SK-N-SH (cell line): Measurements from ENCODE around the gene SPINT3. TPM values are rescaled to one million over a fixed set of nuclear protein-coding genes. Genes with fewer than 3 reads are reported as not detected.

Source experiments
- CTCF ChIA-PET: fragments of 300-600, 350-600 bp; formaldehyde crosslinking; extraction: SDS; loops from one replicate; lab custom pipeline; 2021; lab: Yijun Ruan, JAX
- POLR2A ChIA-PET: fragments of 350-600 bp; sonication (Branson Sonifier 250); formaldehyde crosslinking; extraction: SDS; loops from one replicate; lab custom pipeline; 2020; ENCODE audit warnings: antibody characterized with exemption, inconsistent platforms; lab: Yijun Ruan, JAX
- DNase-seq: peaks from one replicate; pipeline ENCODE4 v3.0.0; 2012
- H2AFZ ChIP-seq: fragments of 200-600 bp; sonication (generic); 2 replicates; pipeline ENCODE4 v1.8.1; 2016; ENCODE audit warnings: antibody characterized with exemption, mild to moderate bottlenecking, low read depth
- H3F3A ChIP-seq: fragments of 200-600 bp; sonication (generic); replicated peaks from 2 replicates; pipeline ENCODE3; 2016; ENCODE audit warnings: antibody characterized with exemption, mild to moderate bottlenecking; ENCODE audit not compliant: insufficient read depth
- H3K27ac ChIP-seq, 2 experiments: fragments of 200-500 bp in 1 of 2; fragments of 200-600 bp in 1 of 2; sonication (Bioruptor generic) in 1 of 2; sonication (generic), shearing (Covaris generic) in 1 of 2; 2 replicates each; pipeline versions ENCODE4 v1.5.1 to v1.6.1; 2014 to 2016; ENCODE audit warnings: low read depth in 2 of 2, inconsistent platforms in 1 of 2, low read length in 1 of 2, mild to moderate bottlenecking in 1 of 2, mixed read lengths in 1 of 2
- H3K27me3 ChIP-seq: fragments of 200-600 bp; sonication (generic), shearing (Covaris generic); 2 replicates; pipeline ENCODE4 v1.6.1; 2016; ENCODE audit warnings: mixed run types; ENCODE audit not compliant: insufficient read depth
- H3K36me3 ChIP-seq, 2 experiments: fragments of 200-500 bp in 1 of 2; fragments of 200-600 bp in 1 of 2; sonication (Bioruptor generic) in 1 of 2; sonication (generic) in 1 of 2; replicated peaks in 1 of 2; 2 replicates each; pipeline versions ENCODE3 to v1.5.1; 2014 to 2016; ENCODE audit warnings: low read length in 1 of 2, mild to moderate bottlenecking in 1 of 2; ENCODE audit not compliant: insufficient read depth in 2 of 2, control insufficient read depth in 1 of 2
- H3K4me1 ChIP-seq, 2 experiments: fragments of 200-500 bp in 1 of 2; fragments of 200-600 bp in 1 of 2; sonication (Bioruptor generic) in 1 of 2; sonication (generic), shearing (Covaris generic) in 1 of 2; 2 replicates each; pipeline versions ENCODE4 v1.5.1 to v1.6.1; 2014 to 2016; ENCODE audit warnings: low read depth in 1 of 2, low read length in 1 of 2, mixed run types in 1 of 2; ENCODE audit not compliant: insufficient read depth in 2 of 2, control insufficient read depth in 1 of 2
- H3K4me2 ChIP-seq: fragments of 200-600 bp; sonication (generic), shearing (Covaris generic); 2 replicates; pipeline ENCODE4 v1.6.1; 2017; ENCODE audit warnings: mixed run types
- H3K4me3 ChIP-seq, 2 experiments: fragments of 200-500 bp in 1 of 2; fragments of 200-600 bp in 1 of 2; sonication (Bioruptor generic) in 1 of 2; sonication (generic), shearing (Covaris generic) in 1 of 2; 2 replicates each; pipeline versions ENCODE4 v1.5.1 to v1.8.1; 2014 to 2016; ENCODE audit warnings: low read depth in 2 of 2, inconsistent platforms in 1 of 2, low read length in 1 of 2, mild to moderate bottlenecking in 1 of 2, mixed read lengths in 1 of 2, moderate library complexity in 1 of 2
- H3K79me2 ChIP-seq: fragments of 200-600 bp; sonication (generic); 2 replicates; pipeline ENCODE4 v1.8.1; 2017; ENCODE audit warnings: mild to moderate bottlenecking; ENCODE audit not compliant: insufficient read depth
- H3K9ac ChIP-seq: fragments of 200-600 bp; sonication (generic); 2 replicates; pipeline ENCODE4 v1.6.1; 2017; ENCODE audit warnings: mixed run types
- H3K9me2 ChIP-seq: fragments of 200-600 bp; sonication (generic); 2 replicates; pipeline ENCODE4 v1.6.1; 2017; ENCODE audit warnings: mixed run types
- H3K9me3 ChIP-seq: fragments of 200-600 bp; sonication (generic); 2 replicates; pipeline ENCODE4 v1.6.1; 2017; ENCODE audit warnings: mixed run types, mild to moderate bottlenecking, moderate library complexity
- H4K20me1 ChIP-seq: fragments of 200-600 bp; sonication (generic); 2 replicates; pipeline ENCODE4 v1.6.1; 2017; ENCODE audit warnings: mild to moderate bottlenecking, mixed run types; ENCODE audit not compliant: insufficient read depth
- GABPA ChIP-seq: IDR thresholded peaks from 2 replicates; pipeline ENCODE4 v1.4.0; 2012; ENCODE audit warnings: low read depth, mild to moderate bottlenecking
- GATA2 ChIP-seq: sonication (generic); formaldehyde crosslinking; IDR thresholded peaks from 2 replicates; pipeline ENCODE4 v1.5.0; 2020; ENCODE audit warnings: mild to moderate bottlenecking, missing genetic modification reagents
- MEF2A ChIP-seq: IDR thresholded peaks from 2 replicates; pipeline ENCODE4 v1.4.0; 2012; ENCODE audit warnings: low read depth, borderline replicate concordance
- NFIC ChIP-seq: IDR thresholded peaks from 2 replicates; pipeline ENCODE4 v1.4.0; 2012; ENCODE audit warnings: borderline replicate concordance
- POLR2AphosphoS5 ChIP-seq: IDR thresholded peaks from 2 replicates; pipeline ENCODE4 v1.6.1; 2012; ENCODE audit warnings: low read depth, low read length
- RFX5 ChIP-seq: IDR thresholded peaks from 2 replicates; pipeline ENCODE4 v1.6.1; 2012; ENCODE audit warnings: mild to moderate bottlenecking, improper control_type of control experiment, low read length
- RXRA ChIP-seq: IDR thresholded peaks from 2 replicates; pipeline ENCODE4 v1.4.0; 2012; ENCODE audit warnings: low read depth, mild to moderate bottlenecking, borderline replicate concordance
- TAF1 ChIP-seq: IDR thresholded peaks from 2 replicates; pipeline ENCODE4 v1.6.1; 2012; ENCODE audit warnings: low read depth, mild to moderate bottlenecking, low read length, moderate library complexity, borderline replicate concordance
- TEAD4 ChIP-seq: IDR thresholded peaks from 2 replicates; pipeline ENCODE4 v1.4.0; 2012; ENCODE audit warnings: mild to moderate bottlenecking, borderline replicate concordance; ENCODE audit not compliant: insufficient read depth
- YY1 ChIP-seq: IDR thresholded peaks from 2 replicates; pipeline ENCODE4 v1.4.0; 2012; ENCODE audit warnings: low read depth, mild to moderate bottlenecking
- WGBS: methylation state at CpG from one replicate; pipeline ENCODE4 v1.1.6; 2017; ENCODE audit warnings: low lambda C conversion rate; 5-methylcytosine and 5-hydroxymethylcytosine counted together
- polyA plus RNA-seq, 3 experiments: library from polyadenylated mRNA; depleted of rRNA; stranded (reverse); fragments of >200 nt; gene quantifications; 2 replicates each; pipeline ENCODE4 v1.2.3, GENCODE V29; 2012
- TF ChIP-seq, protein P1 (sequence below): fragments of 150-350 bp; IDR thresholded peaks from 2 replicates; pipeline ENCODE4 v1.6.1; 2017; ENCODE audit warnings: antibody characterized with exemption, low read length, low read depth, borderline replicate concordance
- TF ChIP-seq, protein P2 (sequence below): IDR thresholded peaks from 2 replicates; pipeline ENCODE4 v1.4.0; 2012; ENCODE audit warnings: low read depth
- TF ChIP-seq, protein P3 (sequence below): IDR thresholded peaks from 2 replicates; pipeline ENCODE4 v1.4.0; 2012; ENCODE audit warnings: low read depth, borderline replicate concordance
- TF ChIP-seq, protein P4 (sequence below): IDR thresholded peaks from 2 replicates; pipeline ENCODE4 v1.4.0; 2012; ENCODE audit warnings: low read depth, borderline replicate concordance
- TF ChIP-seq, protein P5 (sequence below): IDR thresholded peaks from 2 replicates; pipeline ENCODE4 v1.6.1; 2012; ENCODE audit warnings: mild to moderate bottlenecking, low read depth, low read length, moderate library complexity
- TF ChIP-seq, protein P6 (sequence below): fragments of 150-350 bp; IDR thresholded peaks from 2 replicates; pipeline ENCODE4 v1.6.1; 2016; ENCODE audit warnings: mild to moderate bottlenecking, low read depth, low read length

The SPINT3 gene
- polyA plus RNA-seq, 1 of the 3 experiments (the other 2 are of a cell fraction), result not detected

DNA sequence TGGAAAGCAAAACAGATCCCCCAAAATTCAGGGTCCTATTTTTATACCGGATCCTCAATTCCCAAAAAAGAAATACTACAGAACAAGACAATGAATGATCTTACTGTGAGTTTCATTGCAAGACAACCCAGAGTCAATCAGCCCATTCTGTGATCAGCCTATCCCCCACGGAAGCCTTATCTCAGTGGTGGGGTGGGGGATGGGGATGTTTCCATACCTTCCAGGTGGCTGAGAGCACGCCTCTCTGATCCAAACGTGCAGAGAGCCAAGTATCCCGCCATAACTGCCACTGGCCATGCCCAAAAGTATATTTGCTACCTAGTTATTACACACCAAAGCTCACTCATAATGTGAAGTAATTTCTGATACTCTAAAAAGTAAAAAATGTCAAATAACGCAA is 30.7 kb downstream of the SPINT3 start:
- WGBS, result 23% methylated on average over 6 of the region's 6 CpGs
- CTCF ChIA-PET, result interaction anchor here (1.0 to 2.0 kb wide), 3 partner anchors 13 to 287 kb away, joined by 3 to 4 read pairs (median 4); no protein-coding TSS in a partner anchor
- Histone ChIP-seq H3K27ac (no peak overlapping the region), H3K36me3 (no peaks in the 10 kb centered on the region), H4K20me1 (no peaks in the 10 kb centered on the region), H3K27me3 (peaks cover 21% of the 10 kb centered on the region), H3F3A (no peaks in the 10 kb centered on the region), H3K4me1 (no peaks in the 10 kb centered on the region), H3K9me3 (no peaks in the 10 kb centered on the region), H3K9ac (no peak overlapping the region), H3K4me2 (no peak overlapping the region), H2AFZ (no peak overlapping the region), H3K9me2 (no peaks in the 10 kb centered on the region), H3K4me3 (no peak overlapping the region), H3K79me2 (no peaks in the 10 kb centered on the region)
- no peak for DNase-seq
- TF ChIP-seq, protein P1, sequence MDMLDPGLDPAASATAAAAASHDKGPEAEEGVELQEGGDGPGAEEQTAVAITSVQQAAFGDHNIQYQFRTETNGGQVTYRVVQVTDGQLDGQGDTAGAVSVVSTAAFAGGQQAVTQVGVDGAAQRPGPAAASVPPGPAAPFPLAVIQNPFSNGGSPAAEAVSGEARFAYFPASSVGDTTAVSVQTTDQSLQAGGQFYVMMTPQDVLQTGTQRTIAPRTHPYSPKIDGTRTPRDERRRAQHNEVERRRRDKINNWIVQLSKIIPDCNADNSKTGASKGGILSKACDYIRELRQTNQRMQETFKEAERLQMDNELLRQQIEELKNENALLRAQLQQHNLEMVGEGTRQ, result no peak
- no peak for TF ChIP-seq GATA2 (CRISPR knock-in tag)
- TF ChIP-seq, protein P2, sequence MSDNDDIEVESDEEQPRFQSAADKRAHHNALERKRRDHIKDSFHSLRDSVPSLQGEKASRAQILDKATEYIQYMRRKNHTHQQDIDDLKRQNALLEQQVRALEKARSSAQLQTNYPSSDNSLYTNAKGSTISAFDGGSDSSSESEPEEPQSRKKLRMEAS, result no peak
- TF ChIP-seq NFIC, result no peak
- TF ChIP-seq TEAD4, result no peak
- TF ChIP-seq, protein P3, sequence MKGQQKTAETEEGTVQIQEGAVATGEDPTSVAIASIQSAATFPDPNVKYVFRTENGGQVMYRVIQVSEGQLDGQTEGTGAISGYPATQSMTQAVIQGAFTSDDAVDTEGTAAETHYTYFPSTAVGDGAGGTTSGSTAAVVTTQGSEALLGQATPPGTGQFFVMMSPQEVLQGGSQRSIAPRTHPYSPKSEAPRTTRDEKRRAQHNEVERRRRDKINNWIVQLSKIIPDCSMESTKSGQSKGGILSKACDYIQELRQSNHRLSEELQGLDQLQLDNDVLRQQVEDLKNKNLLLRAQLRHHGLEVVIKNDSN, result no peak
- no peak for TF ChIP-seq POLR2AphosphoS5
- TF ChIP-seq, protein P4, sequence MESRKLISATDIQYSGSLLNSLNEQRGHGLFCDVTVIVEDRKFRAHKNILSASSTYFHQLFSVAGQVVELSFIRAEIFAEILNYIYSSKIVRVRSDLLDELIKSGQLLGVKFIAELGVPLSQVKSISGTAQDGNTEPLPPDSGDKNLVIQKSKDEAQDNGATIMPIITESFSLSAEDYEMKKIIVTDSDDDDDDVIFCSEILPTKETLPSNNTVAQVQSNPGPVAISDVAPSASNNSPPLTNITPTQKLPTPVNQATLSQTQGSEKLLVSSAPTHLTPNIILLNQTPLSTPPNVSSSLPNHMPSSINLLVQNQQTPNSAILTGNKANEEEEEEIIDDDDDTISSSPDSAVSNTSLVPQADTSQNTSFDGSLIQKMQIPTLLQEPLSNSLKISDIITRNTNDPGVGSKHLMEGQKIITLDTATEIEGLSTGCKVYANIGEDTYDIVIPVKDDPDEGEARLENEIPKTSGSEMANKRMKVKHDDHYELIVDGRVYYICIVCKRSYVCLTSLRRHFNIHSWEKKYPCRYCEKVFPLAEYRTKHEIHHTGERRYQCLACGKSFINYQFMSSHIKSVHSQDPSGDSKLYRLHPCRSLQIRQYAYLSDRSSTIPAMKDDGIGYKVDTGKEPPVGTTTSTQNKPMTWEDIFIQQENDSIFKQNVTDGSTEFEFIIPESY, result no peak
- no peak for TF ChIP-seq MEF2A
- no peak for TF ChIP-seq RXRA
- POLR2A ChIA-PET, result no interaction called here

DNA sequence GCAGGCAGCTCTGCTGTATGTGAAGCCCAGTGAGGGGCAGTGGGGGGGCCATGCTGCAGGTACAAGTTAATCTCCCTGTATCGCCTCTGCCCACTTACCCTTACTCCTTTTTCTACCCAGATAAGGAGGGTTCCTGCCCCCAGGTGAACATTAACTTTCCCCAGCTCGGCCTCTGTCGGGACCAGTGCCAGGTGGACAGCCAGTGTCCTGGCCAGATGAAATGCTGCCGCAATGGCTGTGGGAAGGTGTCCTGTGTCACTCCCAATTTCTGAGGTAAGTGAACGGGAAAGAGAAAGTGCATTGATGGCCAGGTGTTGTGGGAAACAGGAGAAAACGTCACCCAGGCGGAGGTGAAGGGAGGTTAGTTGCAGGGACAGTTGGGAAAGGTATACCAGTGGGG is 35.6 kb downstream of the SPINT3 start:
- no peak overlapping the region for H3K27ac ChIP-seq
- POLR2A ChIA-PET, result no interaction called here
- H3K4me2 ChIP-seq, result no peak overlapping the region
- DNase-seq, result no peak
- TF ChIP-seq, protein P2, result no peak
- TF ChIP-seq, protein P5, sequence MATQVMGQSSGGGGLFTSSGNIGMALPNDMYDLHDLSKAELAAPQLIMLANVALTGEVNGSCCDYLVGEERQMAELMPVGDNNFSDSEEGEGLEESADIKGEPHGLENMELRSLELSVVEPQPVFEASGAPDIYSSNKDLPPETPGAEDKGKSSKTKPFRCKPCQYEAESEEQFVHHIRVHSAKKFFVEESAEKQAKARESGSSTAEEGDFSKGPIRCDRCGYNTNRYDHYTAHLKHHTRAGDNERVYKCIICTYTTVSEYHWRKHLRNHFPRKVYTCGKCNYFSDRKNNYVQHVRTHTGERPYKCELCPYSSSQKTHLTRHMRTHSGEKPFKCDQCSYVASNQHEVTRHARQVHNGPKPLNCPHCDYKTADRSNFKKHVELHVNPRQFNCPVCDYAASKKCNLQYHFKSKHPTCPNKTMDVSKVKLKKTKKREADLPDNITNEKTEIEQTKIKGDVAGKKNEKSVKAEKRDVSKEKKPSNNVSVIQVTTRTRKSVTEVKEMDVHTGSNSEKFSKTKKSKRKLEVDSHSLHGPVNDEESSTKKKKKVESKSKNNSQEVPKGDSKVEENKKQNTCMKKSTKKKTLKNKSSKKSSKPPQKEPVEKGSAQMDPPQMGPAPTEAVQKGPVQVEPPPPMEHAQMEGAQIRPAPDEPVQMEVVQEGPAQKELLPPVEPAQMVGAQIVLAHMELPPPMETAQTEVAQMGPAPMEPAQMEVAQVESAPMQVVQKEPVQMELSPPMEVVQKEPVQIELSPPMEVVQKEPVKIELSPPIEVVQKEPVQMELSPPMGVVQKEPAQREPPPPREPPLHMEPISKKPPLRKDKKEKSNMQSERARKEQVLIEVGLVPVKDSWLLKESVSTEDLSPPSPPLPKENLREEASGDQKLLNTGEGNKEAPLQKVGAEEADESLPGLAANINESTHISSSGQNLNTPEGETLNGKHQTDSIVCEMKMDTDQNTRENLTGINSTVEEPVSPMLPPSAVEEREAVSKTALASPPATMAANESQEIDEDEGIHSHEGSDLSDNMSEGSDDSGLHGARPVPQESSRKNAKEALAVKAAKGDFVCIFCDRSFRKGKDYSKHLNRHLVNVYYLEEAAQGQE, result no peak
- TF ChIP-seq GATA2 (CRISPR knock-in tag) (no peak), TAF1 (no peak), YY1 (no peak), GABPA (no peak), POLR2AphosphoS5 (no peak), MEF2A (no peak), RFX5 (no peak)
- TF ChIP-seq, protein P6, sequence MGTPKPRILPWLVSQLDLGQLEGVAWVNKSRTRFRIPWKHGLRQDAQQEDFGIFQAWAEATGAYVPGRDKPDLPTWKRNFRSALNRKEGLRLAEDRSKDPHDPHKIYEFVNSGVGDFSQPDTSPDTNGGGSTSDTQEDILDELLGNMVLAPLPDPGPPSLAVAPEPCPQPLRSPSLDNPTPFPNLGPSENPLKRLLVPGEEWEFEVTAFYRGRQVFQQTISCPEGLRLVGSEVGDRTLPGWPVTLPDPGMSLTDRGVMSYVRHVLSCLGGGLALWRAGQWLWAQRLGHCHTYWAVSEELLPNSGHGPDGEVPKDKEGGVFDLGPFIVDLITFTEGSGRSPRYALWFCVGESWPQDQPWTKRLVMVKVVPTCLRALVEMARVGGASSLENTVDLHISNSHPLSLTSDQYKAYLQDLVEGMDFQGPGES, result no peak
- H3K4me3 ChIP-seq, result no peak overlapping the region
- H4K20me1 ChIP-seq, result no peaks in the 10 kb centered on the region
- no peak overlapping the region for H3K9ac ChIP-seq
- WGBS, result 28% methylated on average over 7 of the region's 7 CpGs
- CTCF ChIA-PET, result interaction anchor here (1.6 kb wide), 1 partner anchor 291 kb away, joined by 5 read pairs; no protein-coding TSS in a partner anchor
- H3K9me3 ChIP-seq, result no peaks in the 10 kb centered on the region
- H3K4me1 ChIP-seq, result no peaks in the 10 kb centered on the region
- H3K79me2 ChIP-seq, result no peaks in the 10 kb centered on the region
- no peak overlapping the region for H2AFZ ChIP-seq
- H3K9me2 ChIP-seq, result no peaks in the 10 kb centered on the region
- H3F3A ChIP-seq, result no peaks in the 10 kb centered on the region
- H3K27me3 ChIP-seq, result peaks cover 21% of the 10 kb centered on the region
- H3K36me3 ChIP-seq, result no peaks in the 10 kb centered on the region
